ENCODE results near the gene TSFM. TPM values are rescaled to one million over a fixed set of nuclear protein-coding genes. Genes with fewer than 3 reads are reported as not detected.
"Not testable (repeated sequence)": the region's sequence is repeated elsewhere in the genome, so short reads cannot be mapped to it uniquely, and the experiment has no call there.

The TSFM gene
- total and polyA plus RNA-seq, 3 donors from 2014 or later: 26.9 to 51.2 (median 30.0) TPM

DNA sequence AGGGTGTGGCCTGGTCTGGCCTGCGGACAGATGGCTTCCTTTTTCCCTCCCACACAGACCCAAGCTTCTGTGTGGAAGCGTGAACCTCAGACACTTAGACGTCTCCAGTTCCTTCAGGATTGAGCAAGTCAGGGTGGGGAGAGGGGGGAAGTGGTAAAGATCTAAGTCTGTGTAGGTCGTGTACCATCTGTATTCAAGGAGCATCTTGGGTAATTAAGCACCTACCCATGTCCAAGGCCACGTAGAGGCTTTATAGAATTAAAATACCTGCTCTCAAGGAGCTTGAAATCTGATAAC is 34.2 kb downstream of the TSFM start:
- Histone ChIP-seq H3K36me3 (ENCODE audit: low read depth, missing control alignments) (no peaks in the 10 kb centered on the region), H3K4me3 (no peak overlapping the region), H3K27me3 (no peaks in the 10 kb centered on the region), H3K27ac (peak overlapping the region in 1 of 2 donors; percentile 52), H3K9me3 (no peaks in the 10 kb centered on the region), H3K4me1 (peaks cover 32% of the 10 kb centered on the region)
- TF ChIP-seq POLR2A (IDR thresholded peaks at IDR 0.05): no peak
- TF ChIP-seq, protein P1, sequence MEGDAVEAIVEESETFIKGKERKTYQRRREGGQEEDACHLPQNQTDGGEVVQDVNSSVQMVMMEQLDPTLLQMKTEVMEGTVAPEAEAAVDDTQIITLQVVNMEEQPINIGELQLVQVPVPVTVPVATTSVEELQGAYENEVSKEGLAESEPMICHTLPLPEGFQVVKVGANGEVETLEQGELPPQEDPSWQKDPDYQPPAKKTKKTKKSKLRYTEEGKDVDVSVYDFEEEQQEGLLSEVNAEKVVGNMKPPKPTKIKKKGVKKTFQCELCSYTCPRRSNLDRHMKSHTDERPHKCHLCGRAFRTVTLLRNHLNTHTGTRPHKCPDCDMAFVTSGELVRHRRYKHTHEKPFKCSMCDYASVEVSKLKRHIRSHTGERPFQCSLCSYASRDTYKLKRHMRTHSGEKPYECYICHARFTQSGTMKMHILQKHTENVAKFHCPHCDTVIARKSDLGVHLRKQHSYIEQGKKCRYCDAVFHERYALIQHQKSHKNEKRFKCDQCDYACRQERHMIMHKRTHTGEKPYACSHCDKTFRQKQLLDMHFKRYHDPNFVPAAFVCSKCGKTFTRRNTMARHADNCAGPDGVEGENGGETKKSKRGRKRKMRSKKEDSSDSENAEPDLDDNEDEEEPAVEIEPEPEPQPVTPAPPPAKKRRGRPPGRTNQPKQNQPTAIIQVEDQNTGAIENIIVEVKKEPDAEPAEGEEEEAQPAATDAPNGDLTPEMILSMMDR (IDR thresholded peaks at IDR 0.05): no peak
- intact Hi-C loops (cut with DNase I; ENCODE audit: low total_unique reads): no loop called here
- DNase-seq: peak; percentile 56
- WGBS, 2 donors: 35 to 37% methylated on average over 5 of the region's 5 CpGs

DNA sequence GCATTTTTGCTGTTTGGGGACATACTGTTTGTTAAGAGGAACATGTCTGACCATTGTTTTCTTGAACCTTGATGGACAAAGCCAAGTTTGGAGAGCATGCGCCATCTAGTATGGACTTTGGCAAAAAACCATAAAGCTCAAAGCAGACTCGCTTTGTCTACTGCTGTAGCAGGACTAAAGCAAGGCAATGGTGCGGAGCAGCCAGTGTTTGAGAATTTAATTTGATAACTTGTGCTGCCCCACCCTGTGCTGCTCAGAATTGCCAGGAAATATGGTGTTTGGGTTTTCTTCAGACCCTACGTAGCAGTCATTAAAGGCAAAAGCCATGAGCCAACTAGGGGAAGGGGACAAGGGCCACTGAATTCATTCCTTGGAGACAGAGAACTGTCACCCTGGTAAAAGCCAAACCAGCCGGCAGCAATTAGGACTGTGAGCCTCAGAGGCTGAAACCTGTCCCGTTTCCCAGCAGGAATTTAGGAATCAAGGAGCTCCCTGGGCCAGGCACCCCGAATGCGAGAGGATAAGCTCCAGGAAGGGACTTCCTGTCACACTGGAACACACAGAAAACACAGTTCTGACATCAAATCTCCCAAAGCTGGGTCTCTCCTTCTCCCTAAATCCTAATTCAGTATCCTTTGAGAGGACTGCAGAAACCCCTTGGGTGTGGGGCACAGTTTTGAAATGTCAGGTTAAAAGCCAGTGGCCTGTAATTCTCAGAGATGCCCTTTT is 34.8 kb downstream of the TSFM start:
- TF ChIP-seq POLR2A (IDR thresholded peaks at IDR 0.05): no peak
- no peaks in the 10 kb centered on the region for H3K27me3 ChIP-seq
- H3K4me1 ChIP-seq: peaks cover 32% of the 10 kb centered on the region
- no peak for DNase-seq
- no peaks in the 10 kb centered on the region for H3K9me3 ChIP-seq
- H3K4me3 ChIP-seq: no peak overlapping the region
- no peaks in the 10 kb centered on the region for H3K36me3 ChIP-seq (ENCODE audit: low read depth, missing control alignments)
- 63 to 86% methylated on average over 8 of the region's 8 CpGs for WGBS, 2 donors
- H3K27ac ChIP-seq: peak overlapping the region in 1 of 2 donors; percentile 52
- intact Hi-C loops (cut with DNase I; ENCODE audit: low total_unique reads): no loop called here

DNA sequence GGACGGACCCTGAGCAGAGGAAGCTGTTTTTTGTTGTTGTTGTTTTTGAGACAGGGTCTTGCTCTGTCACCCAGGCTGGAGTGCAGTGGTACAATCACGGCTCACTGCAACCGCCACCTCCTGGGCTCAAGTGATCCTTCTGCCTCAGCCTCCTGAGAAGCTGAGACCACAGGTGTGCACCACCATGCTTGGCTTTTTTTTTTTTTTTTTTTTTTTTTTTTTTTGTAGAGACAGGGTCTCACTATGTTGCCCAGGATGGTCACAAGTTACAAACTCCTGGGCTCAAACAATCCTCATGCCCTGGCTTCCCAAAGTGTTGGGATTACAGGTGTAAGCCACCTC is 35.4 kb downstream of the TSFM start:
- H3K4me3 ChIP-seq; H3K27me3 ChIP-seq; H3K36me3 ChIP-seq (ENCODE audit: low read depth, missing control alignments); DNase-seq; intact Hi-C loops (cut with DNase I; ENCODE audit: low total_unique reads); H3K9me3 ChIP-seq: not testable (repeated sequence)
- Histone ChIP-seq H3K4me1 (peaks cover 32% of the 10 kb centered on the region), H3K27ac (peak overlapping the region in 1 of 2 donors; percentile 52)
- 76 to 86% methylated on average over 3 of the region's 3 CpGs for WGBS, 2 donors

DNA sequence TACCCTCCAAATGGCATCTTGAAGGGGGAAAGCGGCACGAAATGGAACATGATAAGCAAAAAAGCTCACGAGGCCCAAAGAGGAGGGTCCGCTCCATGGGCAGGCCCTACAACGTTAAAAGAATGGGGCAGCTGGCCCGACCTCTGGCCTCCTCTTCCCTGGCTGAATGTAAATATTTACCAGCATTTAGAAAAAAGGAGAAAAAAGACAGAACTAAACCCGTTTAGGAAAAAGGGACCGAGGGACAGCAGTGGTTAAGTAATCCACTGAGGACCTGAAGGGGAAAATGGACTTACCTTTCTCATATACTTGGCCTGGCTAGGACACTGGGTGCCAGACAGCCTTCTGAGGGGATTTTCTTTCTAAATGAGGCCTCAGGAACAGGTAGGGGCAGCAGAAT is 37.5 kb downstream of the TSFM start:
- H3K27ac ChIP-seq; H3K4me3 ChIP-seq; H3K27me3 ChIP-seq; H3K9me3 ChIP-seq; DNase-seq; H3K36me3 ChIP-seq (ENCODE audit: low read depth, missing control alignments); intact Hi-C loops (cut with DNase I; ENCODE audit: low total_unique reads): not testable (repeated sequence)
- H3K4me1 ChIP-seq: peaks cover 23% of the 10 kb centered on the region
- 71 to 76% methylated on average over 8 of the region's 8 CpGs for WGBS, 2 donors

GRCh38 chr12:57821015-57821414 is 38.4 kb downstream of the TSFM start:
- DNase-seq; intact Hi-C loops (cut with DNase I; ENCODE audit: low total_unique reads); H3K36me3 ChIP-seq (ENCODE audit: low read depth, missing control alignments); H3K27me3 ChIP-seq; H3K9me3 ChIP-seq; H3K4me3 ChIP-seq; H3K27ac ChIP-seq: not testable (repeated sequence)
- H3K4me1 ChIP-seq: peaks cover 18% of the 10 kb centered on the region
- 78 to 83% methylated on average over 1 to 5 of the region's 5 CpGs for WGBS, 2 donors

- TF ChIP-seq, protein P1 (IDR thresholded peaks at IDR 0.05): no peak
- TF ChIP-seq POLR2A (IDR thresholded peaks at IDR 0.05): no peak
- WGBS, 2 donors: 74 to 77% methylated on average over 7 to 10 of the region's 10 CpGs
- H3K4me3 ChIP-seq: no peak overlapping the region
- peaks cover 12% of the 10 kb centered on the region for H3K4me1 ChIP-seq
- H3K36me3 ChIP-seq (ENCODE audit: low read depth, missing control alignments): no peaks in the 10 kb centered on the region
- DNase-seq: no peak
- intact Hi-C loops (cut with DNase I; ENCODE audit: low total_unique reads): no loop called here
- H3K27ac ChIP-seq: no peak overlapping the region
- no peaks in the 10 kb centered on the region for H3K9me3 ChIP-seq
- no peaks in the 10 kb centered on the region for H3K27me3 ChIP-seq
Measured at GRCh38 chr12:57821474-57822214, 39.1 kb downstream of the TSFM start.
